HG02852 (cell line): ENCODE measurements around the gene CCDC167.

Source experiments
- ATAC-seq: cut with Tn5 transposase; IDR thresholded peaks from one replicate; pipeline ENCODE4 v1.9.1; 2021; ENCODE audit warnings: mild to moderate bottlenecking, moderate library complexity; ENCODE audit not compliant: unreplicated experiment

The CCDC167 gene

GRCh38 chr6:37499433-37500293, at the start of gene CCDC167:
Gene CCDC167, minus strand, starts transcription at chr6:37499893. Its CDS starts 30 bp downstream, at chr6:37499863.
- peak; percentile 81 for ATAC-seq

DNA sequence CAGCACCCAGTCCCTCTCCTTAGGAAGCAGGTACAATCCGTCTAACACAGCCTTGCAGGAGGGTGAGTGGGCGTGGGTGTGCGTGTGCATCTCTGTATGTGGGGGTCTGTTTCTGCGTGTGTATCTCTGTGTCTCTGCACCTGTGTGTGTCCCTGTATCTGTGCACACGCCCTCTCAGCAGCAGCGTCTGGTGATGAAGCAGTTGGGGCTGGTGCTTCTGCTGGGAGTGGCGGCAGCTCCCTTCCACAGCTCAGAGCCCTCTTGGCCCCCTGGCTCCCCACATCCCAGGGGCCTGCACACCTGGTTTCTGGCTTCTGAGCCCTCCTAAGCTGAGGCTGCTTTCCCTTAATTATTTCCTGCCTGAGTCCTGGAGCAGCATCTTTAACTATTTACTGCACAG, 49.5 kb upstream of the CCDC167 start:
- no peak for ATAC-seq

- no peak for ATAC-seq
Observed at GRCh38 chr6:37548067-37548674, 48.5 kb upstream of the CCDC167 start.

- ATAC-seq, result no peak
Observed at GRCh38 chr6:37547564-37548061, 47.9 kb upstream of the CCDC167 start.

GRCh38 chr6:37546141-37546871, 46.6 kb upstream of the CCDC167 start:
- ATAC-seq, result no peak

- ATAC-seq, result no peak
Observed at GRCh38 chr6:37544530-37544929, 44.8 kb upstream of the CCDC167 start.

- no peak for ATAC-seq
Observed at GRCh38 chr6:37543361-37543760, 43.7 kb upstream of the CCDC167 start.

DNA sequence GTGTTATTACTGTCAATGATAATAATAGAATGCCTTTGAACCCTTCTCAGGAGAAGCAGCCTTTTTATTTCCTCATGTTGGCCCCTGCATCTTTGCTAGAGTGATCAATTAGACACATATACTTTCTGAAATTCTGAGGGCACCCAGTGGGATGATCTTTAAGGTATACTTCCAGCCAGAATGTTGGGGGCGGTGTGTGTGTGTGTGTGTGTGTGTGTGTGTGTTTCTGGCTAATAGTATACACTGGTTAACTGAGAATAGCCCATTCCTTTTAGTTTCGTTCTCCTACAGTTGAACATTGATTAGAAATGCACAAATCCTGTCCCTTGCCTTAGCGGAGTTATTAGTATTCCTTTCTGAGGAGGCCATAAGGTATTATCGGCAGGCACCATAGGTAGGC, 41.7 kb upstream of the CCDC167 start:
- ATAC-seq, result no peak

GRCh38 chr6:37540390-37540789, 40.7 kb upstream of the CCDC167 start:
- no peak for ATAC-seq

DNA sequence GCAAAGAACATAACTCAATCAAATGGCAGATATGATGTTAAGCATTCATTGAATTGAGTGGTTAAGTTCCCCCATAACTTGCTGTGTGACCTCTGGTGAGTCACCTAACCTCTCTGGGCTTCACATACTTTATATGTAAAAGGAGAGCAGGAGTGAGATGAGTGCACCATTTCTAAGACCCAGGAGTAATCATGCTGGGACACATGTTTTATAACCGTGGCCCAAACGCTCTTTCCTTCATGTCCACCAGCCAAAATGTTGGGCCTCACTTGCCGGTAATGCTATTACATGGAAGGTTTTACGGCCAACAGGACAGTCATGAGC, 40.3 kb upstream of the CCDC167 start:
- no peak for ATAC-seq

GRCh38 chr6:37539171-37540028, 39.7 kb upstream of the CCDC167 start:
- ATAC-seq, result no peak

- no peak for ATAC-seq
Observed at GRCh38 chr6:37538107-37538506, 38.4 kb upstream of the CCDC167 start.

DNA sequence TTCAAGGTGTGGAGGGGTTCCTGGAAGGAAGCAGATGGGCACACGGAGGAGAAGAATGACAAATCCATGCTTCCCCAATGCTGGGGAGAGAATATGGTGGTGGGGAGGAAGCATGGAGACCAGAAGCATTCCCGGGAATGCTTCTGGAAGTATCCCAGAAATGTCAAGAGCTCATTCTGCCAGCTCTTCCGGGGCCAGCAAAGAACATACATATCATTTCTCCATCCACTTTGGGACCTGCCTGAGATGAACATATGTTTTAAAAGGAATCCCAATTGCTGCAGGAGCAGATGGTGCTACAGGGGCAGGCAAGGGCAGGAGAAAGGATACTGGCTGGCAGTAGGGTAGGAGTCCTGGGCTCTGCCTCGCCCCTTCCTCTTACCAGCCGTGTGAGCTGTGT, 37.9 kb upstream of the CCDC167 start:
- no peak for ATAC-seq

DNA sequence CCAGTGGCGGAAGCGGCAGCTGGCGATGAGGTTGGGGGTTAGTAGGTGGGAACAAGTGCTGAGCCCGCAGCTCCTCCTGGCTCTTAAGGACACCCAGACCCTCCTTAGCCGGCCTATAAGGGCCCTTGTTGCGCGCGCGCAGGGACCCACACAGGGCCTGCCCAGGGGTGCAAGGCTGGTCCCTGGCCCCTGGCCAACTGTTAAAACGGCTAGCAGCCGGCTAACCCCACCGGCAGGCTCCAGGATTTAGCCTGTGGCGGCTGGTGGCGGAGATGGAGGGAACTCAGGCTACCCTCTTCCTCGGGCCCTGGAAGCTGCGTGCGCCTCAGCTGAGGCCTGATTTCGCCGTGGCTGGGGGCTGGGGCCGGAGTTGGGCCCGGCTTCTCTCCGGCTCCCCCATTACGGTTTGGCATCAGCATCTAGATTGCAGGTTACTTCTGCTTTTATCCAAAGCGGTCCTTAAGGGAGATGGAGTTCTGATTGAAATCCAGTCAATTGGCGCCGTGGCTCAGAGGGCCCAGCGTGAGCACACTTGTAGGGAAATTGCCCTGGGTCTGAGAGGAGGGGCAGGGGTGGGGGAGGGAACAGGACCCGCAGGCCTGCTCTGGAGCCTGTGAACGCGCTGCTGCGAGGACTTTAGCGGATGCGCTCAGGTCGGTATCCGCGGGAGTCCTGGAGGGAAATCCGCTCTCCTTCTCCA, 36.9 kb upstream of the CCDC167 start:
- no peak for ATAC-seq

GRCh38 chr6:37535759-37536490, 36.2 kb upstream of the CCDC167 start:
- no peak for ATAC-seq

DNA sequence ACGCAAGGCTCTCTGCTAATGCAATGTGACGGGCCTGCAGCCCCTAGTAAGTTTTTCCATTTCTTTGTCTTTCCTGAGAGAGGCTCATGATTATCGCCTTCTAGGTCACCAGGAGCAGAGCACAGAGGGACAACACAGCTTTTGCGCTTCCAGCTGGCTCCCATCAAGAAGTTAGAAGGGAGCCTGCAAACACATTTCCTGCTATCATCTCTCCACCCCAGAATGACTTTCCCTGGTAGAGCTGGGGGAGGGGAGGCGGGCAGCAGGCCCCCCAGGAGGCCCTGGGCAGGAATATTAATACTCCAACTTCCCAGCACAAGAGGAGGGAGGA, 35.7 kb upstream of the CCDC167 start:
- ATAC-seq, result no peak

DNA sequence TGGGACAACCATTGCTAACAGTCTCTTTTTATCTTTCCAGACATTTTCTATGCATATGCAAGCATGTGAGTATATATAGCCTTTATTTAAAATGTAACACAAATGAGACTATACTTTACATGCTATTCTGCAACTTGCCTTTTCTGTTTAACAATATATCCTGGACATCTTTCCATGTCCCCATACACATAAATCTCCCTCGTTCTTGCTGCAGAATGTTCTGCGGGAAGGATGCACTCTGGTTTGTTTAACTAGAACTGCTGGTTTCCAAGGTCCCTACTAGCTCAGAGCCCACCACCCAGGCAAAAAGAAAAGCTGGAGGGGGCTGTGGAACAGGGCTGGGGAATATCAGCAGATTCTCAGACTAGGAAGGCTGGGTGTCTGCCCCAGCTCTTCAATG, 35.2 kb upstream of the CCDC167 start:
- ATAC-seq, result no peak

DNA sequence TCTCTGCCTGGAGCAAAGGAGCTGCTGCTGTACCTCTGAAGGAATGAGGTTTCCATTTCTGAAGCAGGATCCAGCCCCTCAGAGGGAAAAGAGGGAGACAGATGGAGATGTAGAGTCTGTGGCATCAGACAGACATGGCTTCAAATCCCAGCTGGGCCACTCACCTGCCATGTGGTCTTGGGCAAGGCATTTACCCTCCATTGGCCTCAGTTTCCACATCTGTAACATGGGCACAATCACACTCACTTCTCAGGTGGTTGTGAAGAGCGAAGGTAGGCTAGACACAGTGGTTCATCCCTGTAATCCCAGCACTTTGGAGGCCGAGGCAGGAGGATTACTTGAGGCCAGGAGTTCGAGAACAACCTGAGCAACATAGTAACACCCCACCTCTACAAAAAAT, 32.4 kb upstream of the CCDC167 start:
- ATAC-seq, result no peak

GRCh38 chr6:37531437-37532036, 31.8 kb upstream of the CCDC167 start:
- no peak for ATAC-seq
